Germinal center (tissue), 1 donor: ENCODE results near the gene CASTOR1.

Experiments
- DNase-seq: peaks from one replicate; pipeline ENCODE4 v3.0.0; 2012; ENCODE audit warnings: mixed read lengths, low spot score

The CASTOR1 gene

DNA sequence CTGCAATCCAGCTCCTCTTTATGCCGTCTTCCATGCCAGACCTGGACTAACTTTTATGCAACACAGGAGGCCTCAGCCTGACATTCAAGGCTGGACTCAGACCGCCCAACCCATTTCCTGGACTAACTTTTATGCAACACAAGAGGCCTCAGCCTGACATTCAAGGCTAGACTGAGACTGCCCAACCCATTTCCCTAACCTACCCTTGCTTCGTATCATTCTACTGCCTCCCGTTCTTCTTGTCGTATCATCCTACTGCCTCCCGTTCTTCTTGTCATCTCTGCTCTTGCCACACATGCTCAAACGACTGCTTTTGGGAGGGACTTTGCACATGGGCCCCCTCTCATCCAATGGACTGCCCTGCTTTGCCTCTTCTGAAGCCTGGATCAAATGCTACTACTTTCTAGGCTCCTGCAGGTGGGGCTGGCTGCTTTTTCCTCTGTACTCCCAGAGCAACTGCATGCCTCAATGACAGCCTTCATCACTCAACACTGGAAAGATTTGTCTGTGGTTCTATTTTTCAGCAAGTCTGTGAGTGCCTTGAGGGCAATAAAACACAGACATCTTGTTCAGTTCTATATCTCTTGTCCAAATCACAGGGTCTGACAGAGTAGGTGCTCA lies 29.6 kb upstream of the CASTOR1 start:
- no peak for DNase-seq

DNA sequence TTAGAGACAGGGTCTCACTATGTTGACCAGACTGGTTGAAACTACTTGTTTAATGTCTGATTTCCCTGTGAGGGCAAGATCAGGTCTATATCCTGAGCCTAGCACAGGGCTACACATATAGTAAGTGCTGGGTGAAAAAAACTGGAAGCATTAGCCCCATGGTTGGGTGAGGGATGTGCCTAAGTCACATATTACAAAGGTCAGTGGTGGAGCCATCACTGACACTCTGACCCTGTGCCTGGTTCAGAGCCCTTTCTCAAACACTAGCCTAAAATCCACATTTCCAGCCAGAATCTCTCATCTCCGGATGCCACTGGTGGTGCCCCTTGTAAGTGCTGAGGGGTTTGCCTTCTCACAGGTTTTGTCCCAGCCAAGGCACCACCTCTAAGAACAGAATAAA lies 28.5 kb upstream of the CASTOR1 start:
- no peak for DNase-seq

DNA sequence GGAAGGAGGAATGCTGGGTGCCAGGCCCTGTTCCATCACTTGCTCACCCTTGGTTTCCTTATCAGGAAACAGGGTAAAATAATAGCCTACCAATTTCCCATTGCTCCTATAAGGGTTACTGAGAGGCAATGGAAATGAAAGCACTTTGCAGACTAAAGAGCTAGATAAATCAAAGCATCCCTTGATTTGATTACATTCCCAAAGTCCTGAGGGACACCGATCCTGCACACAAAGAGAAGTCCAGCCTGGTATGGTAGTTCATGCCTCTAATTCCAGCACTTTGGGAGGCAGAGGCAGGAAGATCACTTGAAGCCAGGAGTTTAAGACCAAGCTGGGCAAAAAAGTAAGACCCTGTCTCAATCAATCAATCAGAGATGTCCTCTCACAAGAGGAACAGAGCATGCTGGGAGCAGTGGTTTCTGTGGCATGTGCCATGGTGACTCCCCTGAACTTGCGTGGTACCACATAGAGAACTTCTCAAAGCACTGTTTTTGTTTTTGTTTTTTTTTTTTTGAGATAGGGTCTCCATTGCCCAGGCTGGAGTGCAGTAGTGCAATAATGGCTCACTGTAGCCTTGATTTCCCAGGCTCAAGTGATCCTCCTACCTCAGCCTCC lies 26.8 kb upstream of the CASTOR1 start:
- DNase-seq, result no peak

DNA sequence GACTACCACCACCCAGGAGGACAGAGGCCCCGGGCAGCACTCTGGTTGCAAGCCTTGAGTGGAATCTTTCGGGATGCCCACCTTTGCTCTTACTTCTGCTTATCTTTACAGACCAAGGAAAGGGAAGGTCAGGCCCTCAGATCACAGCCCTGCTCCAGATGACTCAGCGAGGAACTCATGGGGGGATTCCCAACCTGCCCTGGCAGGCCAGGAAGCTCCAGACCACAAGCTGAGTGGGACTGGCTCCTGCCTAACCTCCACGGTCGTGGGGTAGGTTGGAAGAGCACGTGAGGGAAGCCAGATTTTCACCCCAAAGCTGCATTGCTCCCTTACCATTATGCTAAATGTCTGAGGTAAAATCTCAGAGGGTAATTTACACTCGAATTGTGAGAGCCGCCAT lies 25.6 kb upstream of the CASTOR1 start:
- no peak for DNase-seq

DNA sequence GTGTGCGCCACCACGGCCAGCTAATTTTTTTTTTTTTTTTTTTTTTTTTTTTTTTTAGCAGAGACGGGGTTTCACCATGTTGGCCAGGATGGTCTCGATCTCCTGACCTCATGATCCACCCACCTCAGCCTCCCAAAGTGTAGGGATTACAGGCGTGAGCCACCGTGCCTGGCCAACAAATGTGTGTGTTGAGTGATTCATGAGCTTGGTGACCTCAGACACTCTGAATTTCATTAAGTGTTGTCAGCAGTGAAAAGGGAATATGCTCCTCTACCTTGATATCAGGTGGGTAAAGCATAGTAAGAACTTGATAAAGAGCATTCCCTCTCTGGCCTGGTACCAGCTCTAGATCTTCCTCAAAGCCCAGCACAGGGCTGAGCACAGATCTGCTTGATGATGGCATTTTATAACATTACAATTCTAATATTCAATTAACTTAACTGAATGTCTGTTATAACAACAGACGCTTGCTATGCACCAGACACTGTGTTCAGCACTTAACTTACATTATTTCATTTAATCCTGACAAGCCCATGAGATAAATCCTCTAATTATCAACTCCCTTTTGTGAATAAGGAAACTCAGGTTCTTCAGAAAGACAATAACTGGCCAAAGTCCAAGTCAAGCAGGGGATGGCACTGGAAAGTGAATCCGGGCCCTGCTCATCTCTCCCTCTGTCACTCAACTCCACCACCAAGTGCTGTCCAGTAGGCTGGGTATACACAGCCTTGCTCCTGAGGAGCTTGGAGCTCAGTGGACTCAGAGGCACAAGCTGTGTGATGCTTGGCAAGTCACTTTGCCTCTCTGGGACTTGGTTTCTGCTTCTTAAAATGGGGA lies 24.4 kb upstream of the CASTOR1 start:
- no peak for DNase-seq

DNA sequence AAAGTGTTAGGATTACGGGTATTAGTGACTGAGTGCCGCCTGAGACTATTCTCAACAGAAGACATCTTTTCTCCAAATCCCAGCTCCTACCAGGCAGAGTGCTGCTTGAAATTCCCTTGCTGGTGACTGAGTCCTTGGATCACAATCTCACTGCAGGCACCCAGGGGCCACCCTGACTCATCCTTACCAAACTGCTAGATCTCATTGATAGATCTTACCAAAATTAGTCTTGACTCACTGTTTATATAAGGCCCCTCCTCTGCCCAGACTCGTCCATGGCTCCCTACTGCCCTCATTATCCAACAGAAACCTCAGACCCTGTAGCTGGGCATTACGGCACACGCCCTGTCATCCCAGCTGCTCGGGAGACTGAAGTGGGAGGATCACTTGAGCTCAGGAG lies 22.7 kb upstream of the CASTOR1 start:
- DNase-seq, result no peak

DNA sequence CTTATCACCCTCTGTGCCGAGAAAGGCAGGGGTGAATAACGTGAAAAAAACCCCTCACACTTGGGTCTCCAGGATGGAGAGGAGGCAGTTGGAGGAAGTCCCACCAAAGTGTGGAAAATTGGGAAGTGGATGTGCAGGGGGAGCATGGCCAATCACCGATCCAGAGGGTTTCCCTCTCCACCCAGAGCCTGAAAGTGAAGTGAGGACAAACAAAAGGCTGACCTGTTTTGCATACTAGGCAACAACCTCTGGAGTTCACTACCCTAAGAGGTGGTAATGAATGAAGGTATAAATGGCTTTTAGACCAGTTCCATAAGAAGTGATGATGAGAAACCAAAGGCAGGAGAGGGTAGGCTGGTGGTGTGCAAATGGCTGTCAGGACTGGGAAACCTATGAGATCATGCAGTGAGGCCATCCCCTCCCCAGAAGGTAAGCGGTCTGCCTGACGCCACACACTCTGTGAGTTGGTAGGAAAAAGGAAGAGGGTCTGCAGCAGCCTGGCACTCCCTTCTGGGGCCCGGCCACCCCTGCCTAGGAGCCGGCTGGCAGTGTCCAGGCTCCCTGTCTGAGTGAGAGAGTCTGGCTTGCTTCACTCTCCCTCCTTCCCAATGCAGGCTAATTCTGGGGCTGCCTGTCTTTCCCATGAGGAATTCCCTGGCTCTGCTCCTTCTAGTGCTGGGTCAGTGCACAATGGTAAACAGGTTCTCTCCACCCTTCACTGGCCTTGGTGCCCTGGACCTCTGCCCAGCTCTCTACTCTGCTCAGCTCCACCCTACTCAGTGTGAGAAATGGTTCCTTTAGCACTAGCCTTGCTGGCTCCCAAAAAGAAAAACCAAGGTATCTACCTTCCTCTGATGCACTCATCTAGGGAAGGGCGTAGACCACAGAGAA lies 21.8 kb upstream of the CASTOR1 start:
- DNase-seq, result no peak

DNA sequence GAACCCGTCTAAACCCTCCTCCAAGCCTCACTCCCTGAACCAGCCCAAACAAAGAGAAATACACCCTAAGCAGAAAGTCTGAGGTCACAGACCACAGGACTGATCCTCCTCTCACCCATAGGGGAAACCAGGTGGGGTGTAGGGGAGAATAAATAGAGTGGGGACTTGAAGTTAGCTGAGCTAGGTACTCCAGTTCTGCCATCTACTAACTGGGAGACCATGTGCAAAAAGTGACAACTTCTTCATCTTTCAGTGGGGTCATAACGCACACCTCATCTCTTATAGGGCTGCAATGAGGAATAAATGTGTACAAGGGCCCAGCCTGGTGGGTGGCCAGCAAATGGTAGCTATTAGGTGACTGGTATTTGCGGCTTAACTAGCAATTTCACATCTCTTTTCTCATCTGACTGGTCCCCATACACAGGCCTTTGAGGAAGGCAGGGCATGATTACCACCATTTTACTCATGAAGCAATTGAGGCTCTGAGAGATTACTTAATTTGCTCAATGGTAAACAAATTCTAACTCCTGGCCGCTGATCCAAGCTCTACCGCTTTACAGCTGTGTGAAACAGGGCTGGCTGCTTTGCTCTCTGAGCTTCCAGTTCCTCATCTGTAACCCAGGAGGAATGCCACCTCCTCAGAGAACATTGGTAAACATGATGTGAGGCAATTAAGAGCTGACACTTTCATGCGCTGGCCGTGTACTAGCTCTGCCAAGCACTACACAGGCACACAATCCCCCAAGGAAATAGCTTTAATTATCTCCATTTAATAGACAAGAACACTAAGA lies 20.8 kb upstream of the CASTOR1 start:
- peak; percentile 11 for DNase-seq

DNA sequence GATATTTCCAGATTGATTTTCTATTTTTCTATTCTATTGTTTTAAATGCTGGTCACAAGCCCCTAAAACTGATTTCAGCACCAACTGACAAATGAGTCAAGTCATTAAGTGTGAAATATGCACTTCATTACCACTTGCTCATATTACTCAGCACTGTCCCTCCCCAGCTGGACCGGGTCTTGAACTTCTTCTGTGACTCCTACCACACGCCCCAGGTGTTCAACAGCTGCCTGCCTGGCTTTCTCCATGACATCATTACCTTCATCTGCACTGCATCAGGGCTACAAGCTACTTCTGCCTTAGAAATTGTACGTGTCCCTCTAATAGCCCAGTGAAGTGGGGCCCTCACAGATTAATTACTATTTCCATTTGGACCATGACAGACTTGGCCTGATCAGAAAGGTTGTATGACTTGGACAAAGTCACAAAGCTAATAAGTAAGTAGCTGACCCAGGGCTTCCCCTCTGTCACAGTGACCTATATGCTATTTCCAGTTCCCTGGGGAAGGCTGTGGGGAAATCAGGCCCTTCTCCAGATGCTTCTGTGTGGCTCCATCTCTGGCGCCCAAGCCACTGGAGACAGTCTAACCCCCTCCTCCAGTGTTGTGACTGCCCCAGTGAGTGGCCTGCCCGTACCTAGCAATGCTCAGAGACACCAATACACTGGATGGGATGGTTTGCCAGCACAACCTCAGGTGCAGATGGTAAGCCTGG lies 19.4 kb upstream of the CASTOR1 start:
- DNase-seq, result peak; percentile 33

DNA sequence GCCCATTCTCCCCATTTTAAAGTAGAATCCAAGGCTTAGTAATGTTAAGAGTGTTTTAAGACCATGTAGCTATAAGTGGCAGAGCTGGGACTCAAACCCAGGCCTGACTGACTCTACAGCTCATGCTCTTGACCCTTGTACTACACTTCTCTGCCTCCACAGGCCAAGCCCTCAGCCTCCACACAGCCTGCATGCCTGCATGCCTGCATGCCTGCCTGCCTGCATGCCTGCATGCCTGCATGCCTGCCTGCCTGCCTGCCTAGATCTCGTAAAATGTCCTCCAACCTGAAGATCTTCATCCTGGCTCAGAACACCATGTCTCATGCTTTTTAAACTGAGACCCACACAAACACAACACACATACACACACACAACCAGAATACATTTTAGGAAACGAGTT lies 18.8 kb upstream of the CASTOR1 start:
- no peak for DNase-seq

DNA sequence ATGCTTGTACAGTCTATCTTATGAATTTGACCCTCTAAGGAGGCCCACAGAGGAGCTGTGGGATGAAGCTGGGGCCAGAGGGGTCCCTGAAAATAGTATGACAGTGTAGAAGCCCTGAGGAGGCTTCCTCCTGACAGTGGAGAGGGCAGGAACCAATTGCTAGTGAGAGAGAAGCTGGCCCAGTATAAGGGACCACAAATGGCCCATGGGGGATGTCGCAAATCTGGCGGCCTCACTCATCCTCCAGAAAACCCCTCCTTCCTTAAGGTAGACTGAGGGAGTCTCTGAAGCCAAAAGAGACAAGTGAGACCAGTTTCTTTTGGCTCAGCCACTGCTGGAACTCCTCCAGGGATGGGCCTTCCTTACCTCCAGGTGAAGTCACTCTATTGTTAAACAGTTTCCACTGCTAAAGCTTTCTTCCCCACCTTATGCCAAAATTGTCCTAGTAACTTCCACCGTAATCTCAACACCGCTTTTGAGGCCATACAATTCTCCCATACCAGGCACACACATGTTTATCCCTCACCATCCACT lies 17.8 kb upstream of the CASTOR1 start:
- no peak for DNase-seq

DNA sequence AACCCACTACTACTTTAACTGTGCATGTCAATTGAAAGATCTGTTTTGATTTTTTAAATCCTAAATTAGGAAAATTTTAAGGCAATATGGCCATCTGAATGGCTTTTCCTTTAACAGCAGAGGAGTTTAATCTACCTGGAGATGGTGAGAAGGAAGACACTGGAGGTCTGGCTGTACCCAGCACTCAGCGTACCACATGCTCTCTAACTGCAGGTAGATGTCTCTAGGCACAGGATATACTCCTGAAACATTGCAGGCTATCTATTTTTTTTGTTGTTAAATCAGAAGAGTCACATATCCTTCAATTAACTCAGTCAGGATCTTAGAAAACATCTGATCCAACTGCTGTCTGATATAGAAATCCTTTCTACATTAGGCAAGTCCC lies 17.3 kb upstream of the CASTOR1 start:
- peak; percentile 15 for DNase-seq

DNA sequence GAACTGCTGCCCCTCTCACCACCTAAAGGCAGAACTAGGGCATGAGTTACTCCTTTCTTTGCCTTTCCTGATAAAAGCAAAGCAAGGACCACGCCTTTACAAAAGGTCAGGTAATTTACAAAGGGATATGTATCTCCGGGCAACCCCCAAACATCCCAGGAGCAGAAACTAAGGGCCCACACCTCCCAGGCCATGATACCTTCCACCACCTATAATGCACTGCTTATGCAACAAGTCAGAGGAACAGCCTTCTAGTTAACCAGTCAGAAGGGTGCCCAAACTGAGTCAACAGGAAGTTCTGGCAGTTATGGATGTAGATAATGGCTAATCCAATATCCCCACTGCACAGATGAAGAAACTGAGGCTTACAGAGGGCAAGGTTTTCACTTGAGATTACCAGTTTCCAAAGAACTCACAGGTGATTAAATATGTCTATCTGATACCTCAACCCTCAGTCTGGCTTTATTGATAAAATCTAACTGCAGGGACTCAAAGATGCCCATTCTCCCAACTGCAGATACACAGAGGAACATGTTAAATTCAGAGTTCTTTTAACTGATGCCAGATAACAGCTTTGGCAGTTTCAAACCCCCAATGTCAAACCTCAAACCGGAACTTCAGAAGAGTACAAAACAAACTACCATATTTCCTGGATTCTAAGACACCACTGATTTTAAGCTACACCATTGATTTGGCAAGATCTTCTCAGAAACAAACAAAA lies 16.8 kb upstream of the CASTOR1 start:
- DNase-seq, result peak; percentile 51

DNA sequence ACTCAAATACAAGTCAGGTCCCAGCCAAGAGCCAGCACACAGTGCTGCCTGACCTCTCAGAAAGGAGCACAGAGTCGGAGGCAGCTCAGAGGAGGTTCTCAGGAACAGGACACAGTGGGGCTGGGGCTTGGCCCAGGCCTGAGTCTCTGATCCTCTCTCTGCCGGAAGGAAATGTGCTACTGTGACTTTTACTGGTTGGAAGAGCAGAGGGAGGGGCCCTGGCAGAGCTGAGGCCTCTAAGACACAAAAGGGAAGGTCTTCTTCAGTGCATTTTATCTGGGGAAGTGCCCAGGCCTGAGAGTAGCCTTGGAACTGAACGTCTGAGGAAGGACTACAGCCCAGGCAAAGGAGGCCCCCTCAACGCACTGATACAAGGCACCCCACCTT lies 16.2 kb upstream of the CASTOR1 start:
- peak; percentile 71 for DNase-seq

DNA sequence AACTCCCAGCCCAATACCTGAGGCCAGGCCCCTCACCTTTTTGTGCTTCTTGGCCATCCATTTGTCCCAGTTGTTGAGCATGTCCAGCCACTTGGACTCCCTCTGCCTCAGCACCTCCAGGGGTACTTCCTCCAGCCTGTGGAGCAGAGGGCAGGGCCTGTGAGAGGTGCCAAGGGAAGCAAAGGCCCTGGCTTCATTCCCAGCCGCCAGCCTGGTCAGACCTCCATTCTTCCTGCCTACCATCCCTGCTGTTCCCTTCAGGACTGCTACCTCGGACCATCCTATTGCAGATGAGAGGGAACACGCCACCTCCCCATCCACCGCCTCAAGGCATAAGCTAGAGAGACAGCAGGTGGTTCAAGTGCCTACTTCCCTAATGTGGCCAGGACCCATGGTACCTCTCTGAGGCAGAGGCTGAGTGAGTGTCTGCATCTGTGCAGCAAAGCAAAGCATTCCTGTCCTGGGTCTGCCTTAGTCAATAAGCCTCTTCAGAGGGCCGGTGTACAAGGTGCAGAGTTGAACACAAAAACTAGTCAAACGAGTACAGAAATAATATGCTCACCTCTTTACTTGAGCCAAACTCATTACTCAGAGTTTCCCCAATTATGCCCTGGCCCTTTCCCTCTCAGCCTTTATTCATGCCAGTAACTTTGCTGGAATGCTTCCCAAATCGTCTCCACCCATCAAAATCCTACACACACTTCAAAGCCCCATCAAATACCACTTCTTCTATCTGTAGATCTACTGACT lies 15.4 kb upstream of the CASTOR1 start:
- DNase-seq, result peak; percentile 76

DNA sequence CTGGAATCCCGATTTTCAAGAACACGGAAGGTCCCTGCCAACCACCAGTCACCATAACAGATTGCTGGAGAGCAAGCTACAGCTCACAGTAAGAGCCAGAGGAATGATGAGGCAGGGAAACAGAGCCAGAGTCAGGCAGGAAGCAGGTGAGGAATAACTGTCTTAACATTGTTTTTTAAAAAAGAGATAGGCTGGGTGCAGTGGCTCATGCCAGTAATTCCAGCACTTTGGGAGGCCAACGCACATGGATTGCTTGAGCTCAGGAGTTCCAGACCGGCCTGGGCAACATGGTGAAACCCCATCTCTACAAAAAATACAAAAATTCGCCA lies 13.5 kb upstream of the CASTOR1 start:
- DNase-seq, result no peak

DNA sequence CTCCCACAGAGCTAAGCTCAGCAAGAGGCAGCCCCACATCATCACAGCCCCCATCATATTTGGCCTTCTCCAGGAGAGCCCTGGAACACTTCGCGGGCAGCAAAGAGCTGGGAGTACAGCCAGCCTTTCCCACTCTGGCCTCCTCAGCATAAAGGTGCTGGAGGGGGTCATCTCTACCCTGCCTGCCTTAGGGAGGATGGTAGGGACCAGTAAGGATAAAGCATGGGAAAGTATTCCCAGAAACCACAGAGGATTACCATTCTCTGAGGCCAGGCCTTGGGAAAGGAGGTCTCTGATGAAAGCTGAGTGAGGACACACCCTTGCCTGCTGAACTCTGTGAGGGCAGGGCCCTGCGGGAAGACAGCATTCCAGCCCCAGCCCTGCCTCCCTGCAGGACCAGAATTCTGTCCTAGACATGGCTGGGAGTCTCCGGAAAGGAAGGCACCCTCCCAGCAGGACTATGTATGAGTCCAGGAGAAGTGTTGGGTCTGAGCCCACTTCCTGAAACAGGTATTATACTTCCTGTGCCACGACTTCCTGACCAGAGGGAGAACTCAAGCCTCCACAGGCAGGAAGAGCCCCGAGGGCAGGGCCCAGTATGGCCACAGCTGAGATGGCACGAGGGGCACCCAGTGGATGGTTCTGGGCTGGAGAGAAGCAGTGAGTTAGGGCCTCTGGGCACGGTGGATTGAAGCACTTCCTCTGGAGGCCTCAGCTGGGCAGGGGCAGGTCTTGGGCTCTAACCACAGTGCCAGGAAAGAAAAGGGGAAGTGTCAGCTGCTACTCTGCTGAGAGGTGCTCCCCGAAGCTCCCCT lies 12.9 kb upstream of the CASTOR1 start:
- DNase-seq, result peak; percentile 54

DNA sequence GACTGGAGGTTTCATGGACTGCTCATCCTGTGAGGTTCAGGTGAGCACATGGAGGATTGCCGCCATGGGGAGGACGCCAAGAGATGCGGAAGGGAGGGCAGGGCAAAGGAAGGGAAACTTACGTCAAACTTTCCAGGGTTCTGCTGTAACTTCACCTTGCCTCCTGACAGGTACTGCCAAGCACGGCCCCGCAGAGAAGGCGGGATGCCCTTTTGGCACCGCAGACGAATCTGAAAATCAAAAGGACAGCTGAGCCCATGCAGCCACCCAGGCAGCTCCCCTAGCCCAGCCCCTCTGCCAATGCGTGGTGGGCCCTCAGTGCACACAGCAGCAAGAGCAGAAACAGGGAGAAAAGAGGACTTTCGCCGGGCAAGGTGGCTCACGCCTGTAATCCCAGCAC lies 10.0 kb upstream of the CASTOR1 start:
- DNase-seq, result no peak
